GM21786 (cell line): ENCODE measurements around the gene ZNF497.

Experiments used
- ATAC-seq: cut with Tn5 transposase; IDR thresholded peaks from one replicate; pipeline ENCODE4 v1.9.1; 2021; ENCODE audit not compliant: unreplicated experiment

Gene ZNF497

GRCh38 chr19:58367698-58368454 lies 5.3 kb upstream of the ZNF497 start:
- no peak for ATAC-seq

- no peak for ATAC-seq
These were observed 4.3 kb upstream of the ZNF497 start for GRCh38 chr19:58366585-58367430.

GRCh38 chr19:58364146-58364545 lies 1.6 kb upstream of the ZNF497 start:
- ATAC-seq, result no peak

DNA sequence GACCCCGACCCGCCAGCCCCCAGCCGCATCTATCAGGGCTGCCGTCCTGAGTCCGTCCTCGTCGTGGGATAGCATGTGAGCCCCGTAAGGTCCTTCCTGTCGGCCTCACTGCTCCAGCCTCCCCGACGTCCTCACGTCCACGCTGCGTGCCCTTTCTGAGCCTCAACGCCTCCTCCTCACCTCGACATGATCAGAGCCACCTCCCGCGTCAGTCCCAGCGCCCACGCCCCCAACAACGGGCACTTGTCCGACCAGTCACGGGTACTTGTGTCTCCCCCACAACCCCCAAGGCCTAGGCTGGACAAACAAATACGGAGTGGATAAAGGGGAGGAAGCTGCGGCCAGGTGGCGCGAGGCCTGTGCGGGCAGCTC lies 665 bp downstream of the ZNF497 start:
- no peak for ATAC-seq

DNA sequence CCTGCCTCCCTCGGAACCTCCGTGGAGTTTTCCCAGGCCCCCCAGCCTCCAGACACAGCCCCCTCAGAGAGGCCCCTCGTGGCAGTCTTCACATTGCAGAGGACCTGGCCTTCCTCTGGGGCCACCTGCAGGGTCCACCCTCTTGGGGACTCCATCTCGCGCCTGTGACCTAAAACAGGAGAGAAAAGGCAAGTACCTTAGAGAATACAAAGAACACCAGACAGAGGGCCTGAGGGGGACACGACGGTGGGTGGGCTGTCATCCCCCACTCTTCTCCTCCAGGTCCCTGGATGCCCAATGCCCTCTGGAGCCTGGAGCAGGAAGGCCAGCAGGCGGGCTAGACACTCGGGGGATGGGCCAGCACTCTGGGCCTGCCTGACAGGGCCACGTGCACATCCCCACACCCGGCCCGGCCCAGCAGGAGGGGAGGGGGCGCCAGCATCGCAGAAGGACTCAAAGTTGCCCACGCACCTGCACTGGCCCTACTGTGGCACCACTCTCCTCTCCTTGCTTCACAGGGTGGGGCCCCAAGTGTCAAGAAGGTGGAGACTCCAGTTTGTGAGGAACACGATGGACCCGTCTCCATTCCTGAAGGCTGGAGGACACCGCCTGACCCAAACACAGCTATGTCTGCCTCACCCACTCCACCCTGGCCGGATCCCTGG lies 4.9 kb downstream of the ZNF497 start:
- ATAC-seq, result no peak

GRCh38 chr19:58356766-58357480 lies 5.6 kb downstream of the ZNF497 start:
- no peak for ATAC-seq

- no peak for ATAC-seq
These were observed 6.4 kb downstream of the ZNF497 start for GRCh38 chr19:58355908-58356765.

GRCh38 chr19:58355215-58355796 lies 7.2 kb downstream of the ZNF497 start:
- no peak for ATAC-seq

- ATAC-seq, result no peak
These were observed 8.0 kb downstream of the ZNF497 start for GRCh38 chr19:58354478-58355030.

DNA sequence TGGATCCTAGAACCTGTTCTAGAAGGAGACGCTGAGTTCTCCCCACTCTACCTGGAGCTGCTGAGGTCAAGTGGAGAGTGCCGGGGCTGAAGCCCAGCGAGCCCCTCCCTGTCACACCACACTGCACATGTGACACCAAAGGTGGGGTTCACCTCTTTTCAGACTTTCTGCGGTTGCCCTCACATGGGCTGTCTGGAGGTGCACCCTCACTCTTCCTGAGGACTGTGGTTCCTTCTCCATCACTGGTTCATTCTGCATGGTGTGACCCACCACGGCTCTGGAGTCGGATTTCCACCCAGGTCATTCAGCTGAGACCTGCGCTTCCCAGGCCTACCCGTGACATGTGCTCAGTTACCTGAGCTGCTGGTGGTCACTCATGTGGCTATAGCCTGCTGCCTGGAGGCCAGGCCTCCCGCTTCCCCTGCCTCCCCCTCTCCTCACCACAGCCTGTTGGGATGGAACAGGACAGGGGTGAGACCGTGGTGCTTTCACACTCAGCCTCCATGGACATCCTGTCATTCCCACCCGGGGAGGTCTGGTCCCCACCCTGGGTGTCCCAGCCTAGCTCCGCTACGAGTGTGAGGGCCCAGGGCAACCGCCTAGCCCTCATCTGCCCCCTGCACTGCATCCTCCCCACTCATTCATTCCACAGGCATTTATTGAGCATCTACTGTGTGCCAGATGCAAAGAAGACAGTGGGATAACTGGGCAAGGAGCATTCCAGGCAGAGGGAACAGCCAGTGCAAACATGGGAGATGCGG lies 8.7 kb downstream of the ZNF497 start:
- no peak for ATAC-seq

GRCh38 chr19:58352760-58353671 lies 9.5 kb downstream of the ZNF497 start, which contains the start of gene A1BG:
TSS of gene A1BG (minus strand) at chr19:58353492. CDS start at chr19:58353437, 55 bp downstream.
- no peak for ATAC-seq

GRCh38 chr19:58351990-58352755 lies 10.4 kb downstream of the ZNF497 start:
- no peak for ATAC-seq

- no peak for ATAC-seq
These were observed 11.0 kb downstream of the ZNF497 start for GRCh38 chr19:58351558-58351878.

- ATAC-seq, result no peak
These were observed 11.5 kb downstream of the ZNF497 start for GRCh38 chr19:58350871-58351557.

DNA sequence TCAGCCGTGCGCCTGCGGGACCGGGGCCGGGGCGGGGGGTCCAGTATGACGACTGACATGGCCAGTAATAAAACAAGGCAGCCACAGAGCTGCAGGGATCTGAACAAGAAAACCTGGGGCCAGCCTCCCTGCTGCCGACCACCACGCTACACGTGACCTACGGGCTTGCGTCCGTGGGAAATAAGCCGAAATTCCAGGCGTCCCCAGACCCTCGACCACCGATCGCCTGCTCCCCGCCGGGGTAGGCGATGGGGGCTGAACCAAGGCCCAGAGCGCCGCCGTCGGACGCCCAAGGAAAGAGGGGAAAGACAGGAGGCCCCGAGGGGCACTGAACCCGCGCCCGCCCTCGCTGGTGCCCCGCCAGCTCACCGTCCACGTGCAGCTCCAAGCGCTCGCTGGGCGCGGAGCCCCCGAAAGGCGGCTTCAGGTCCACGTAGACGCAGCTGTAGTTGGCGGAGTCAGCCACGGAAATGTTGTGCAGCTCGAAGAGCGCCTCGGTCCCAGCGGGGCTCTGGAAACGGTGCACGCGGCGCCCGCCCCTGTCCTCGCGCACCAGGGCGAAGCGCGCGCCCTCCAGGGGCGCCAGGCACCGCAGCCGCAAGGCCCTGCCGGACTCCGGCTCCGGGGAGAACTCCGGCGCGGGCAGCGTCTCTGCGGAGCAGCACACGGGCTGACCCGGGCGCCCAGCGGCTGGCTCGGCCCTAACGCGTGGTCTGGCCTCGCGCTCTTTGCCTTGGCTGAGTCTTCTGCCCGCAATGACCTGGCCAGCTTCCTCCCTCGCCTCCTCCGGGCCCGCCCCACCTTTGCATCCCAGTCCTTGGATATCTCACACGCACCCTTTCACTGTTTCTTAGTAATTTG lies 12.3 kb downstream of the ZNF497 start:
- no peak for ATAC-seq

DNA sequence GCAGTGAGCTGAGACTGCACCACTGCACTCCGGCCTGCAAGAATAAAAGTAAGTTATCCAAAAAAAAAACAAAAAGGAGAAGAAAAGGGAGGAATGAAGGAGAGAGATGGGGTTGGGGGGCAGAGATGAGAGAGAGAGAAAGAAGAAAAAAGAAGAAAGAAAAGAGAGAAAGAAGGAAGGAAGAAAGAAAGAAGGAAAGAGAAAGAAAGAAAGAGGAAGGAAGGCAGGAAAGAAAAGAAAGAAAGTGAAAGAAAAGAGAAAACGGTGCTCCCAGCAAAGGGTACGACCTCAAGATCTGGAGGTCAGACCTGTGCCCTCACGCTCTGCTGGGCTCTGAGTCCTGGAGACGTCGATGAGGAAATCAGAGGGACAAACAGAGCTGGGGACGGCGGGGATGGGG lies 13.0 kb downstream of the ZNF497 start:
- no peak for ATAC-seq
